AG04449 (cell line): ENCODE measurements around the gene VPS8.
"Not testable (repeated sequence)": the region's sequence is repeated elsewhere in the genome, so short reads cannot be mapped to it uniquely, and the experiment has no call there.

Experiments
- CTCF ChIA-PET: fragments of 350-600 bp; formaldehyde crosslinking; extraction: SDS; loops from one replicate; lab custom pipeline; 2021; ENCODE audit warnings: antibody characterized with exemption; lab: Yijun Ruan, JAX
- POLR2A ChIA-PET: fragments of 400-600, 350-600 bp; formaldehyde crosslinking; extraction: SDS; loops from one replicate; lab custom pipeline; 2020; ENCODE audit warnings: antibody characterized with exemption, inconsistent platforms; lab: Yijun Ruan, JAX
- DNase-seq: peaks from one replicate; pipeline ENCODE4 v3.0.0-alpha.2; 2010; ENCODE audit warnings: low read depth, low spot score
- H3K4me3 ChIP-seq: 2 replicates; pipeline ENCODE4 v1.5.1; 2011; ENCODE audit warnings: low read depth, mild to moderate bottlenecking, control low read depth, low read length
- CTCF ChIP-seq: IDR thresholded peaks from one replicate; pipeline ENCODE4 v1.5.1; 2011; ENCODE audit warnings: mild to moderate bottlenecking, moderate library complexity, low read length, control low read depth, inconsistent platforms; ENCODE audit not compliant: insufficient read depth; ENCODE audit errors: missing control alignments

Gene VPS8

GRCh38 chr3:184946917-184947316 is 135.0 kb downstream of the VPS8 start:
- CTCF ChIA-PET, result no interaction called here
- TF ChIP-seq CTCF, result no peak
- H3K4me3 ChIP-seq, result no peak overlapping the region
- DNase-seq, result no peak
- POLR2A ChIA-PET, result no interaction called here

- POLR2A ChIA-PET, result no interaction called here
- DNase-seq, result no peak
- TF ChIP-seq CTCF, result no peak
- CTCF ChIA-PET, result no interaction called here
- H3K4me3 ChIP-seq, result no peak overlapping the region
These were observed 137.4 kb downstream of the VPS8 start for GRCh38 chr3:184949251-184949965.

GRCh38 chr3:184950816-184951215 is 138.8 kb downstream of the VPS8 start:
- DNase-seq, CTCF ChIA-PET, H3K4me3 ChIP-seq, POLR2A ChIA-PET: not testable (repeated sequence)

GRCh38 chr3:184952671-184953070 is 140.7 kb downstream of the VPS8 start:
- TF ChIP-seq CTCF, result no peak
- DNase-seq, result no peak
- CTCF ChIA-PET, result no interaction called here
- H3K4me3 ChIP-seq, result no peak overlapping the region
- POLR2A ChIA-PET, result no interaction called here

GRCh38 chr3:184953401-184953800 is 141.4 kb downstream of the VPS8 start:
- no peak for DNase-seq
- H3K4me3 ChIP-seq, result no peak overlapping the region
- CTCF ChIA-PET, result interaction anchor here (1.4 kb wide), 1 partner anchor 13 kb away, joined by 5 read pairs; no protein-coding TSS in a partner anchor
- no peak for TF ChIP-seq CTCF
- POLR2A ChIA-PET, result no interaction called here

- ChIA-PET CTCF (interaction anchor here (1.4 kb wide), 1 partner anchor 14 kb away, joined by 5 read pairs; no protein-coding TSS in a partner anchor), POLR2A (no interaction called here)
- H3K4me3 ChIP-seq, result no peak overlapping the region
- no peak for DNase-seq
- no peak for TF ChIP-seq CTCF
These were observed 142.3 kb downstream of the VPS8 start for GRCh38 chr3:184954251-184954650.

GRCh38 chr3:184954851-184955250 is 142.9 kb downstream of the VPS8 start:
- POLR2A ChIA-PET, DNase-seq, H3K4me3 ChIP-seq: not testable (repeated sequence)
- CTCF ChIA-PET, result interaction anchor here (1.4 kb wide), 1 partner anchor 14 kb away, joined by 5 read pairs; no protein-coding TSS in a partner anchor
